ENCODE measurements around the gene LRRC8A.

The LRRC8A gene

GRCh38 chr9:128902351-128903078, 20.6 kb downstream of the LRRC8A start:
- peak; percentile 62 for DNase-seq

GRCh38 chr9:128903079-128903461, 21.1 kb downstream of the LRRC8A start:
- no peak for DNase-seq

- no peak for DNase-seq
These were observed 22.1 kb downstream of the LRRC8A start for GRCh38 chr9:128903871-128904620.

- no peak for DNase-seq
These were observed 24.0 kb downstream of the LRRC8A start for GRCh38 chr9:128905964-128906363.

GRCh38 chr9:128906741-128907140, 24.8 kb downstream of the LRRC8A start:
- DNase-seq = no peak

- no peak for DNase-seq
These were observed 26.4 kb downstream of the LRRC8A start for GRCh38 chr9:128908372-128908771.

- DNase-seq = no peak
These were observed 27.9 kb downstream of the LRRC8A start for GRCh38 chr9:128909859-128910258.

- no peak for DNase-seq
These were observed 29.0 kb downstream of the LRRC8A start for GRCh38 chr9:128910906-128911305.

GRCh38 chr9:128911529-128912035, 29.6 kb downstream of the LRRC8A start:
- no peak for DNase-seq

GRCh38 chr9:128912270-128912853, 30.4 kb downstream of the LRRC8A start:
- no peak for DNase-seq

GRCh38 chr9:128913048-128913900, 31.3 kb downstream of the LRRC8A start:
- no peak for DNase-seq

GRCh38 chr9:128913995-128914772, 32.3 kb downstream of the LRRC8A start:
- no peak for DNase-seq

GRCh38 chr9:128916204-128916603, 34.3 kb downstream of the LRRC8A start:
- no peak for DNase-seq

- DNase-seq = no peak
These were observed 34.8 kb downstream of the LRRC8A start for GRCh38 chr9:128916745-128917144.

- no peak for DNase-seq
These were observed 35.4 kb downstream of the LRRC8A start for GRCh38 chr9:128917151-128917849.

- no peak for DNase-seq
These were observed 37.0 kb downstream of the LRRC8A start for GRCh38 chr9:128918921-128919320.

- DNase-seq = no peak
These were observed 37.6 kb downstream of the LRRC8A start for GRCh38 chr9:128919402-128920089.

- DNase-seq = peak; percentile 82
These were observed 38.6 kb downstream of the LRRC8A start, which contains the start of gene PHYHD1 for GRCh38 chr9:128920381-128921058. PHYHD1 (plus strand) TSS chr9:128920982; CDS start chr9:128922324, 1,342 bp downstream.

- no peak for DNase-seq
These were observed 40.2 kb downstream of the LRRC8A start for GRCh38 chr9:128921881-128922763.

All from NCI-H2171 (cell line).